HepG2 (cell line): ENCODE results near the gene PCYOX1L. TPM values are rescaled to one million over a fixed set of nuclear protein-coding genes. Genes with fewer than 3 reads are reported as not detected.

Experiments
- ARID2 ChIP-seq: sonication (generic); formaldehyde crosslinking; IDR thresholded peaks from 2 replicates; pipeline ENCODE4 v1.8.1; 2022; ENCODE audit warnings: mild to moderate bottlenecking, missing genetic modification reagents, borderline replicate concordance
- JUNB ChIP-seq: sonication (generic); formaldehyde crosslinking; IDR thresholded peaks from 2 replicates; pipeline ENCODE4 v1.8.0; 2022; ENCODE audit warnings: missing genetic modification reagents, mild to moderate bottlenecking, borderline replicate concordance
- SIN3B ChIP-seq: fragments of 150-350 bp; IDR thresholded peaks from 2 replicates; pipeline ENCODE4 v1.6.1; 2014; ENCODE audit warnings: low read length
- SYNCRIP ChIP-seq: fragments of 200-400 bp; formaldehyde crosslinking; IDR thresholded peaks from 2 replicates; pipeline ENCODE4 v1.6.1; 2018; ENCODE audit warnings: mild to moderate bottlenecking, low read depth, low read length; ENCODE audit not compliant: insufficient read depth
- TAF1 ChIP-seq: sonication (generic); formaldehyde crosslinking; IDR thresholded peaks from 2 replicates; pipeline ENCODE4 v1.4.0; 2020; ENCODE audit warnings: missing genetic modification reagents
- TEAD3 ChIP-seq: optimal IDR thresholded peaks from 2 replicates; pipeline ENCODE3; 2016; ENCODE audit warnings: borderline replicate concordance
- TSC22D2 ChIP-seq: sonication (generic); formaldehyde crosslinking; IDR thresholded peaks from 2 replicates; pipeline ENCODE4 v1.5.1; 2020; ENCODE audit warnings: missing genetic modification reagents, mild to moderate bottlenecking, borderline replicate concordance
- ZNF160 ChIP-seq: sonication (generic); formaldehyde crosslinking; IDR thresholded peaks from 2 replicates; pipeline ENCODE4 v1.8.0; 2022; ENCODE audit warnings: mild to moderate bottlenecking, inconsistent platforms, missing genetic modification reagents
- ZNF20 ChIP-seq: sonication (generic); formaldehyde crosslinking; IDR thresholded peaks from 2 replicates; pipeline ENCODE4 v1.4.0; 2020; ENCODE audit warnings: mild to moderate bottlenecking, moderate library complexity, missing genetic modification reagents
- ZNF570 ChIP-seq: sonication (generic); formaldehyde crosslinking; IDR thresholded peaks from 2 replicates; pipeline ENCODE4 v1.4.0; 2020; ENCODE audit warnings: mild to moderate bottlenecking, missing genetic modification reagents, borderline replicate concordance
- ZNF598 ChIP-seq: sonication (generic); formaldehyde crosslinking; IDR thresholded peaks from 2 replicates; pipeline ENCODE4 v1.5.1; 2020; ENCODE audit warnings: mild to moderate bottlenecking, missing genetic modification reagents, borderline replicate concordance
- ZNF724P ChIP-seq: sonication (generic); formaldehyde crosslinking; IDR thresholded peaks from 2 replicates; pipeline ENCODE4 v1.8.0; 2022; ENCODE audit warnings: missing genetic modification reagents, borderline replicate concordance
- polyA plus RNA-seq, 8 experiments: library from polyadenylated mRNA; depleted of rRNA in 3 of 8; stranded (reverse) in 7 of 8; unstranded in 1 of 8; fragments of >200 nt; fragmentation: Illumina TruSeq in 4 of 8; extraction: Trizol in 4 of 8; gene quantifications; 2 replicates each; pipeline versions ENCODE4 v1.2.1 to v1.2.3, GENCODE V29; 2011 to 2016; ENCODE audit warnings: low read depth in 4 of 8, missing spikeins in 1 of 8, mixed read lengths in 1 of 8; ENCODE audit not compliant: insufficient read depth in 1 of 8
- total RNA-seq, 5 experiments: library from RNA; depleted of rRNA; stranded (reverse); fragments of >200 nt; fragmentation: Illumina TruSeq; extraction: Trizol; gene quantifications; 2 replicates each; pipeline ENCODE4 v1.2.3, GENCODE V29; 2016; ENCODE audit warnings: low read depth in 1 of 5
- TF ChIP-seq, protein P1 (sequence below): sonication (generic); formaldehyde crosslinking; IDR thresholded peaks from 2 replicates; pipeline ENCODE4 v1.8.0; 2022; ENCODE audit warnings: mild to moderate bottlenecking, missing genetic modification reagents
- TF ChIP-seq, protein P2 (sequence below): sonication (generic); formaldehyde crosslinking; IDR thresholded peaks from 2 replicates; pipeline ENCODE4 v1.5.0; 2020; ENCODE audit warnings: missing genetic modification reagents
- TF ChIP-seq, protein P3 (sequence below): sonication (generic); formaldehyde crosslinking; IDR thresholded peaks from 2 replicates; pipeline ENCODE4 v1.4.0; 2020; ENCODE audit warnings: missing genetic modification reagents
- TF ChIP-seq, protein P4 (sequence below): sonication (generic); formaldehyde crosslinking; IDR thresholded peaks from 2 replicates; pipeline ENCODE4 v1.9.0; 2021; ENCODE audit warnings: missing genetic modification reagents, borderline replicate concordance
- TF ChIP-seq, protein P5 (sequence below): sonication (generic); formaldehyde crosslinking; IDR thresholded peaks from 2 replicates; pipeline ENCODE4 v1.5.1; 2020; ENCODE audit warnings: mild to moderate bottlenecking, missing genetic modification reagents, moderate library complexity
- TF ChIP-seq, protein P6 (sequence below): sonication (generic); formaldehyde crosslinking; IDR thresholded peaks from 2 replicates; pipeline ENCODE4; 2020; ENCODE audit warnings: missing genetic modification reagents, mild to moderate bottlenecking, borderline replicate concordance

Gene PCYOX1L
- total and polyA plus RNA-seq, 2 of the 13 experiments (the other 11 are each of a cell fraction or from before 2014, with no cell fraction given), result 1.00 to 3.7 TPM

DNA sequence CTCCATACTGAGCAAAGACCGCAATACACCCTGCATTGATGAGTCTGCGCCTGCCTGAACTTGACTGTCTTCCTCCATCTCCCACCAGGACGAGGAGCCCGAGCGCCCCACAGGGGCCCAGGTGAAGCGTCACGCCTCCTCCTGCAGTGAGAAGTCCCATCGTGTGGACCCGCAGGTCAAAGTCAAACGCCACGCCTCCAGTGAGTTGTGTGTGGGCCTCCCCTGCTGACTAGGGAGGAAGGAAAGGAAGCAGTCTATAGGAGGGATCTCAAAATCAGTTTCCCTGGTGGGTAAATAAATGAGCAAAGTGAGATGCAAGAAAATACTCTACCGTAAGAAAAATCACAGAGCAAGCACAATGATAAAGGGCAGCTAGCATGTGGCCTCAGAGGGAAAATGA is 35.3 kb upstream of the PCYOX1L start (continued):
- TF ChIP-seq, protein P1, sequence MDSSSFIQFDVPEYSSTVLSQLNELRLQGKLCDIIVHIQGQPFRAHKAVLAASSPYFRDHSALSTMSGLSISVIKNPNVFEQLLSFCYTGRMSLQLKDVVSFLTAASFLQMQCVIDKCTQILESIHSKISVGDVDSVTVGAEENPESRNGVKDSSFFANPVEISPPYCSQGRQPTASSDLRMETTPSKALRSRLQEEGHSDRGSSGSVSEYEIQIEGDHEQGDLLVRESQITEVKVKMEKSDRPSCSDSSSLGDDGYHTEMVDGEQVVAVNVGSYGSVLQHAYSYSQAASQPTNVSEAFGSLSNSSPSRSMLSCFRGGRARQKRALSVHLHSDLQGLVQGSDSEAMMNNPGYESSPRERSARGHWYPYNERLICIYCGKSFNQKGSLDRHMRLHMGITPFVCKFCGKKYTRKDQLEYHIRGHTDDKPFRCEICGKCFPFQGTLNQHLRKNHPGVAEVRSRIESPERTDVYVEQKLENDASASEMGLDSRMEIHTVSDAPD, result no peak
- TF ChIP-seq ZNF160 (CRISPR knock-in tag) (no peak), ZNF20 (CRISPR knock-in tag) (no peak), TEAD3 (peak; percentile 9), ZNF570 (CRISPR knock-in tag) (no peak), ARID2 (no peak), JUNB (CRISPR knock-in tag) (no peak), SYNCRIP (no peak), TAF1 (CRISPR knock-in tag) (no peak), ZNF598 (CRISPR knock-in tag) (no peak), TSC22D2 (CRISPR knock-in tag) (no peak), SIN3B (no peak), ZNF724P (CRISPR knock-in tag) (no peak)
- TF ChIP-seq, protein P2, sequence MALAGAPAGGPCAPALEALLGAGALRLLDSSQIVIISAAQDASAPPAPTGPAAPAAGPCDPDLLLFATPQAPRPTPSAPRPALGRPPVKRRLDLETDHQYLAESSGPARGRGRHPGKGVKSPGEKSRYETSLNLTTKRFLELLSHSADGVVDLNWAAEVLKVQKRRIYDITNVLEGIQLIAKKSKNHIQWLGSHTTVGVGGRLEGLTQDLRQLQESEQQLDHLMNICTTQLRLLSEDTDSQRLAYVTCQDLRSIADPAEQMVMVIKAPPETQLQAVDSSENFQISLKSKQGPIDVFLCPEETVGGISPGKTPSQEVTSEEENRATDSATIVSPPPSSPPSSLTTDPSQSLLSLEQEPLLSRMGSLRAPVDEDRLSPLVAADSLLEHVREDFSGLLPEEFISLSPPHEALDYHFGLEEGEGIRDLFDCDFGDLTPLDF (CRISPR knock-in tag), result no peak
- TF ChIP-seq, protein P3, sequence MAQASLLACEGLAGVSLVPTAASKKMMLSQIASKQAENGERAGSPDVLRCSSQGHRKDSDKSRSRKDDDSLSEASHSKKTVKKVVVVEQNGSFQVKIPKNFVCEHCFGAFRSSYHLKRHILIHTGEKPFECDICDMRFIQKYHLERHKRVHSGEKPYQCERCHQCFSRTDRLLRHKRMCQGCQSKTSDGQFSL, result no peak
- TF ChIP-seq, protein P4, sequence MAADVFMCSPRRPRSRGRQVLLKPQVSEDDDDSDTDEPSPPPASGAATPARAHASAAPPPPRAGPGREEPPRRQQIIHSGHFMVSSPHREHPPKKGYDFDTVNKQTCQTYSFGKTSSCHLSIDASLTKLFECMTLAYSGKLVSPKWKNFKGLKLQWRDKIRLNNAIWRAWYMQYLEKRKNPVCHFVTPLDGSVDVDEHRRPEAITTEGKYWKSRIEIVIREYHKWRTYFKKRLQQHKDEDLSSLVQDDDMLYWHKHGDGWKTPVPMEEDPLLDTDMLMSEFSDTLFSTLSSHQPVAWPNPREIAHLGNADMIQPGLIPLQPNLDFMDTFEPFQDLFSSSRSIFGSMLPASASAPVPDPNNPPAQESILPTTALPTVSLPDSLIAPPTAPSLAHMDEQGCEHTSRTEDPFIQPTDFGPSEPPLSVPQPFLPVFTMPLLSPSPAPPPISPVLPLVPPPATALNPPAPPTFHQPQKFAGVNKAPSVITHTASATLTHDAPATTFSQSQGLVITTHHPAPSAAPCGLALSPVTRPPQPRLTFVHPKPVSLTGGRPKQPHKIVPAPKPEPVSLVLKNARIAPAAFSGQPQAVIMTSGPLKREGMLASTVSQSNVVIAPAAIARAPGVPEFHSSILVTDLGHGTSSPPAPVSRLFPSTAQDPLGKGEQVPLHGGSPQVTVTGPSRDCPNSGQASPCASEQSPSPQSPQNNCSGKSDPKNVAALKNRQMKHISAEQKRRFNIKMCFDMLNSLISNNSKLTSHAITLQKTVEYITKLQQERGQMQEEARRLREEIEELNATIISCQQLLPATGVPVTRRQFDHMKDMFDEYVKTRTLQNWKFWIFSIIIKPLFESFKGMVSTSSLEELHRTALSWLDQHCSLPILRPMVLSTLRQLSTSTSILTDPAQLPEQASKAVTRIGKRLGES (CRISPR knock-in tag), result no peak
- TF ChIP-seq, protein P5, sequence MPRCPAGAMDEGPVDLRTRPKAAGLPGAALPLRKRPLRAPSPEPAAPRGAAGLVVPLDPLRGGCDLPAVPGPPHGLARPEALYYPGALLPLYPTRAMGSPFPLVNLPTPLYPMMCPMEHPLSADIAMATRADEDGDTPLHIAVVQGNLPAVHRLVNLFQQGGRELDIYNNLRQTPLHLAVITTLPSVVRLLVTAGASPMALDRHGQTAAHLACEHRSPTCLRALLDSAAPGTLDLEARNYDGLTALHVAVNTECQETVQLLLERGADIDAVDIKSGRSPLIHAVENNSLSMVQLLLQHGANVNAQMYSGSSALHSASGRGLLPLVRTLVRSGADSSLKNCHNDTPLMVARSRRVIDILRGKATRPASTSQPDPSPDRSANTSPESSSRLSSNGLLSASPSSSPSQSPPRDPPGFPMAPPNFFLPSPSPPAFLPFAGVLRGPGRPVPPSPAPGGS, result no peak
- TF ChIP-seq, protein P6, sequence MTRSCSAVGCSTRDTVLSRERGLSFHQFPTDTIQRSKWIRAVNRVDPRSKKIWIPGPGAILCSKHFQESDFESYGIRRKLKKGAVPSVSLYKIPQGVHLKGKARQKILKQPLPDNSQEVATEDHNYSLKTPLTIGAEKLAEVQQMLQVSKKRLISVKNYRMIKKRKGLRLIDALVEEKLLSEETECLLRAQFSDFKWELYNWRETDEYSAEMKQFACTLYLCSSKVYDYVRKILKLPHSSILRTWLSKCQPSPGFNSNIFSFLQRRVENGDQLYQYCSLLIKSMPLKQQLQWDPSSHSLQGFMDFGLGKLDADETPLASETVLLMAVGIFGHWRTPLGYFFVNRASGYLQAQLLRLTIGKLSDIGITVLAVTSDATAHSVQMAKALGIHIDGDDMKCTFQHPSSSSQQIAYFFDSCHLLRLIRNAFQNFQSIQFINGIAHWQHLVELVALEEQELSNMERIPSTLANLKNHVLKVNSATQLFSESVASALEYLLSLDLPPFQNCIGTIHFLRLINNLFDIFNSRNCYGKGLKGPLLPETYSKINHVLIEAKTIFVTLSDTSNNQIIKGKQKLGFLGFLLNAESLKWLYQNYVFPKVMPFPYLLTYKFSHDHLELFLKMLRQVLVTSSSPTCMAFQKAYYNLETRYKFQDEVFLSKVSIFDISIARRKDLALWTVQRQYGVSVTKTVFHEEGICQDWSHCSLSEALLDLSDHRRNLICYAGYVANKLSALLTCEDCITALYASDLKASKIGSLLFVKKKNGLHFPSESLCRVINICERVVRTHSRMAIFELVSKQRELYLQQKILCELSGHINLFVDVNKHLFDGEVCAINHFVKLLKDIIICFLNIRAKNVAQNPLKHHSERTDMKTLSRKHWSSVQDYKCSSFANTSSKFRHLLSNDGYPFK, result no peak
